T-helper 1 cell (primary cell): Measurements from ENCODE around the gene KLHL22.
"Not testable (repeated sequence)": the region's sequence is repeated elsewhere in the genome, so short reads cannot be mapped to it uniquely, and the experiment has no call there.

Experiments
- DNase-seq, 5 donors: peaks; one replicate each; pipeline ENCODE4 v3.0.0-alpha.2; 2012 to 2020

KLHL22 gene

DNA sequence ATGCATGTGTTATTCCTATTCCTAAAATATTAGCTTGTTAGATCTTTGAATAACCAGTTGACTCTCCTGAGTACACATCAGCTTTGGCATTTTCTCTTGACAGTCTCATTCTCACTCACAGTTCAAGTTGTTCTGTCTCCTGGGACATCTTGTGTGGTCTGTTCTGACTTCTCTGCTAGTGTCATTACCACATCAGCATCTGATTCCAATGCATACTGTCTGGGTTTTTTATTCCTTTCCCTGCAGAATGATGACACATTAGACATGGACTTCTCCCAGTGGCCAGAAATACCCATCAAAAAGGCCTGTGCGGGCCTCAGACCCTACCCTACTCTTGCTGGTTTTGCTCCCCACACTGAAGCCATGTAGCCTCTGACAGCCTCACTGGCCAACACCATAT lies 99.0 kb downstream of the KLHL22 start:
- no peak for DNase-seq

- DNase-seq = no peak
Observed at GRCh38 chr22:20395907-20396287, 99.7 kb downstream of the KLHL22 start.

DNA sequence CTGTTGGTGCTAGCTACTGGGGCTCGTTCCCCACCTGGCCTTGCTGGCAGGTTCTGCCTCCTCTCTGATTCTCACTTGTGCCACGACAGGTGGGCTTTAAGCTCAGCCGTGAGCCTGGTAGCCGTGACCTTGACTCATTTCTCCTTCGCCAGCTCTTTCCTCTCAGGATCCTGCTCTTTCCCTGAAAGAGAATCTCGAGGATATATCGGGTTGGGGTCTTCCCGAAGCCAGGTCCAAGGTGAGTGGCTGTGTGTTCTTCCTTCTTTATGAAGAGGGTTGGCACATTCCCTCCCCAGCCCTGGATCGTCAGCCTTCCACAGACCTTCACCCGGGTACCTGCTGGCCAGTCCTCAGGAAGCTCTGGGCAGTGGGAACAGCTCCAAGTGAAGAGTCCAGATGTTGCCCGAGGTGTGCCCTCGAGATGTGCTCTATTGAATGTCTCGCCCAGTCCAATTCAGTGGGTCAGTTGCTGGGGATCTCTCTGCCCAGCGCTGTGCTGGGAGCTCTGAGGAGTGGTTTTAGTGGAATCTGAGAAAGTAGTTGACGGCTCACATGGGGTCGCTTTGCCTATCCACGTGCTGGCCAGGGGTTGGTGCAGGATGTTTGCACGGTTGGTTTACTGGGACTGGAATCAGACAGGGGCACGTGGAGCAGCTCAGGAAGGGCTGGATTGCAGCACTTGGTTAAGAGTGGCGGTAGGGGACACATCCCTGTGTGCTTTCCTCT lies 100.3 kb downstream of the KLHL22 start:
- no peak for DNase-seq

GRCh38 chr22:20393705-20394476 lies 101.7 kb downstream of the KLHL22 start, which contains the start of gene ZNF74:
ZNF74 (plus strand) TSS chr22:20394151; CDS start chr22:20394629, 478 bp downstream.
- peak; percentile 67 to 90 (median 77) for DNase-seq

DNA sequence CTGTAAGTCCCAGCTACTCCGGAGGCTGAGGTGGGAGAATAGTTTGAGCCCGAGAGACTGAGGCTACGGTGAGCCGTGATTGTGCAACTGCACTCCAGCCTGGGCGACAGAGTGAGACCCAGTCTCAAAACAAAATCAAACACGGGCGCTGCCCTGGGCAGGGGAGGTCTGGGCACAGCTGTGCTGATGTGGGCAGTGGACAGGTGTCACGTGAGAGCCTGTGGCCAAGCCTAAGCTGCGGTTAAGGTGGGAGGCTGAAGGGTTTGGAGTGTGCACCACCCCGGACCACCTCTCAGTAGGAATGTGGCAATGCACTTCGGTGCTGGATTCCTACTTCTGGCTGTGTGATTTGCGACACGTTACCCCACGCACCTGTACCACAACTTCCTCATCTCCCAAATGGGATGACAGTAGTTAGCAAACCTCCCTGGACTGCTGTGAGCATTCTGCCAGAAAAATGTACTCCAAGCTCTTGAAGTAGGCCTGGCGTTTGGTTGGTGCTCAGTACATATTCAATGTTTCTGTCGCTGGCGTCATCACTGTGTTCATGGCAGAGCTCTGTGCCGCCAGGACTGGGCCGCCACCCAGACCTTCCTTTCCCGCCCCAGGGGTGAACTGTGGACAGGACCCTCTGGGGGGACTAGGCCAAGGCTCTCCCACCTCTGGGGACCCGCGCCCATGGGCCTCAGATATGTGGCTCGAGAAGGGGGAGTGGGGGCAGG lies 102.5 kb downstream of the KLHL22 start:
- no peak for DNase-seq

GRCh38 chr22:20392365-20392881 lies 103.2 kb downstream of the KLHL22 start:
- not testable (repeated sequence) for DNase-seq
